Activated CD4-positive, alpha-beta T cell treated with anti-CD3 and anti-CD28 coated beads, Interleukin-2, amount 50 U/mL, for 4 hours (primary cell): ENCODE data around the gene AFF3.

Experiments
- DNase-seq, 2 experiments: peaks; one replicate each; pipeline ENCODE4 v3.0.0-alpha.2; 2020

AFF3 gene

GRCh38 chr2:99619151-99619550 is 523.2 kb downstream of the AFF3 start:
- no peak for DNase-seq

GRCh38 chr2:99618579-99619097 is 523.8 kb downstream of the AFF3 start:
- DNase-seq, result no peak

- no peak for DNase-seq
Measured at GRCh38 chr2:99617811-99618210, 524.6 kb downstream of the AFF3 start.

- DNase-seq, result no peak
Measured at GRCh38 chr2:99615247-99615771, 527.1 kb downstream of the AFF3 start.

- DNase-seq, result no peak
Measured at GRCh38 chr2:99613980-99614379, 528.4 kb downstream of the AFF3 start.

- DNase-seq, result no peak
Measured at GRCh38 chr2:99611786-99612185, 530.6 kb downstream of the AFF3 start.

- no peak for DNase-seq
Measured at GRCh38 chr2:99611034-99611433, 531.4 kb downstream of the AFF3 start.

- DNase-seq, result no peak
Measured at GRCh38 chr2:99609851-99610381, 532.5 kb downstream of the AFF3 start.

GRCh38 chr2:99608861-99609260 is 533.5 kb downstream of the AFF3 start:
- no peak for DNase-seq

- no peak for DNase-seq
Measured at GRCh38 chr2:99607861-99608491, 534.4 kb downstream of the AFF3 start.

- DNase-seq, result no peak
Measured at GRCh38 chr2:99607454-99607853, 534.9 kb downstream of the AFF3 start.

GRCh38 chr2:99605036-99605435 is 537.4 kb downstream of the AFF3 start:
- DNase-seq, result no peak

- DNase-seq, result no peak
Measured at GRCh38 chr2:99602476-99602875, 539.9 kb downstream of the AFF3 start.

GRCh38 chr2:99600981-99601651 is 541.3 kb downstream of the AFF3 start:
- DNase-seq, result no peak

- DNase-seq, result no peak
Measured at GRCh38 chr2:99598441-99598840, 543.9 kb downstream of the AFF3 start.

GRCh38 chr2:99597616-99598015 is 544.8 kb downstream of the AFF3 start:
- DNase-seq, result no peak

- no peak for DNase-seq
Measured at GRCh38 chr2:99595373-99595772, 547.0 kb downstream of the AFF3 start.

GRCh38 chr2:99593692-99594427 is 548.5 kb downstream of the AFF3 start:
- DNase-seq, result no peak

- no peak for DNase-seq
Measured at GRCh38 chr2:99576775-99577174, 565.6 kb downstream of the AFF3 start.

- DNase-seq, result no peak
Measured at GRCh38 chr2:99573634-99574251, 568.6 kb downstream of the AFF3 start.

GRCh38 chr2:99572373-99573164 is 569.8 kb downstream of the AFF3 start:
- DNase-seq, result no peak

GRCh38 chr2:99571954-99572353 is 570.4 kb downstream of the AFF3 start:
- no peak for DNase-seq
